Mesenteric fat pad (tissue), 1 donor: ENCODE measurements around the gene ACACA. TPM values are rescaled to one million over a fixed set of nuclear protein-coding genes. Genes with fewer than 3 reads are reported as not detected.
"Not testable (repeated sequence)": the region's sequence is repeated elsewhere in the genome, so short reads cannot be mapped to it uniquely, and the experiment has no call there.

Source experiments
- DNase-seq: peaks from one replicate; pipeline ENCODE4 v3.0.0-alpha.2; 2020; ENCODE audit warnings: low spot score
- long read RNA-seq: library from polyadenylated mRNA; unstranded; transcript quantifications from one replicate; pipeline ENCODE4 v2.0.0, GENCODE V29; 2020
- total RNA-seq: library from RNA; stranded (reverse); fragmentation: NEBNext Ultra II Directional; extraction: Animal tissue kit (Norgen Biotek cat#: 25700); gene quantifications from one replicate; pipeline ENCODE4 v1.2.1, GENCODE V29; 2021
- donor health status: DM: yes; HTN: yes; CAD: no.

ACACA gene
- total RNA-seq, result 59.1 TPM
- long read RNA-seq, partial matches to known transcripts, result 6 of 30 reads
- long read RNA-seq, other reads (novel, unspliced or antisense), result 24 of 30 reads

DNA sequence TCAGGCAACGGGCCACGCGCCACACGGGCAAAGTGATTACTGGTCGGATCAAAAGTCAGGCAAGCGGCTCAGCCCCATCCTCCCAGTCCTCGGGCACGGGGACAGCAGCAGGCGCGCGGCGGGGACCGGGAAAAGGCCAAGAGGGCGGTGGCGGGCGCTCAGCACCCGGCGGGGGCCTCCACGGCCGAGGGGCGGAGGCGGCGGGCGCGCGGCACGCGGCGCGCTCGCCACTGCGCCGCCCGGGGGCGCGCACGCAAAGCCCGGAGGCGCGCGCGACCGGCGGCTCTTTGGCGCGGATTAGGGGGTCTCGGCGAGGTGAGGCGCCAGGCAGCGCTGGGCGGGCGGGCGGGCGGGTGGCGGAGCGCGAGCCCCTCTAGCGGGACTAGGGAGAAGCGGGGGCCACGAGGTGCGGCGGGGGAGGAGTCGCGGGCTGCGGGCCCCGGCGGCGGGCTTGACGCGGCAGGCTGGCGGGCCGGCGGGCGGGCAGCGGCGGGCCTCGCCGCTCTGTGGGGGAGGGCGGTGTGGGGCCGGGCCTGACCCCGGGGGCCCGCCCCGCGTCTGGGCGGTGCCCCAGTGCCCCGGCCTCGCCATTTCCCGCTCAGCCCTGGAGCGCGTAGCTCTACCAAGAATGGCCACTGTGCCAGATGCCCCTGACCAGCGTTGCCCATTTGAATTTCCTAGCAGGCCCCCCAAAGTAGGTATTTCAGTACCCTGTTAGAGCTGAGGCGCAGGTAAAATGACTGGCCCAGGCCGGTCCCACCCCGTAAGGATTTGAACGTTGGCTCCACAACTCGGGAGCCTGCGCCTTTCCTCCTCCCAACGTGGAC, at the start of gene ACACA, which contains the start of gene TADA2A:
ACACA (minus strand) TSS at position 202 of the 827 bp plus-strand sequence. CDS start 537 bp downstream, outside the sequence.
TADA2A (plus strand) TSS at position 252 of the 827 bp plus-strand sequence. CDS start 4,480 bp downstream, outside the sequence.
- DNase-seq, result peak; percentile 93

DNA sequence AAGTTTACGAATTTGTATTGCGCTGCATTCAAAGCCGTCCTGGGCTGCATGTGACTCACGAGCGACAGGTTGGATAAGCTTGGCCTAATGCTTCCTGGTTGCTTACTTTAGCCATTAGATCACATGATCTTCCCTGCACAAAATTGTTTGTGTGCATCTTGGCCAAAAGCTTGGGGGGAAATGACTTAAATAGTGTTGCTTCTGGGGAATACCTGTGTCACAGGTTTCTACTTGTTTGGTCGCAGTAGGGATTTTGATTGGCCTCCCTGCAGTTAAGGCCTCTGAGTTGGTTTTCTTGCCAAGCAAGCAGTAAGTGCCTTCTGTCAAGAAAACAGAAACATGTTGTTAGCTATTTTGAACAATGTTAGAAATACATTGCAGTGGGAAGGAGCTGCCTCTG, 43.5 kb upstream of the ACACA start:
- DNase-seq, result no peak

DNA sequence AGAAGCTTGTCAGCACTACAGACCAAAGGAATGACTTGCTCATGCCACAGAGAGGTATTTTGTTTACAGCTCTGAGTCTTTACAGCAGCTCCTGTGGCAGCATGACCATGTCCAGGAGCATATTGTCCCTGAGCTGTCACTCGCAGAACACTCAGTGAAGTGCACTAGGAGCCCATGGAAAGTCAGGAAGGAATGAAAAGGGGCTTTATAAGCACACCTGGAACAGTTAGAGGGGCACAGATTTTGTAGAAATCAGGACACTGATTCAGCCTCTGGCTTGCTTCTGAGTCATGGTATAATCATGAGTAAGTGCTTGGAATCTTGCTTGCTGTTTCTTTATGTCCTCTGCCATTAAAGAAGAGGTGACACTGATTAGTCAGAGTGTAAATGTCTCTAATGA, 41.0 kb upstream of the ACACA start:
- no peak for DNase-seq

DNA sequence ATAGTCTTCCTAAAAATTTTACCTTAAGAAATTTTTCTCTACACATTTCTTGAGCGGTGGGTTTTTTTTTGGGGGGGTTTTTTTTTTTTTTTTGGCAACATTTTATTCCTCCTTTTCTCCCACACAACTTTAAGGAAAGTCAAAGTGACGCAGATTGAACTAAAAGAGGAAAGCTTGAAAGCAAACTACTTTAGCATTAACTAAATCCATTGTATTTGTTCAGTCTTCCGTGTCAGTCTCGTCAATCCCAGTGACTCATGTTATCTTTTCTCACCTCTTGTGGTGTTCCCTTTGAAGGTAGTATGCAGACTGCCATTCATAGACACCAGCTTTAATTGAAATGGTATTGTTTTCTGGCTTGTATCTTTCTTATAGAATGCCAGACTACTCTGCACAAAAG, 39.4 kb upstream of the ACACA start:
- DNase-seq, result no peak

DNA sequence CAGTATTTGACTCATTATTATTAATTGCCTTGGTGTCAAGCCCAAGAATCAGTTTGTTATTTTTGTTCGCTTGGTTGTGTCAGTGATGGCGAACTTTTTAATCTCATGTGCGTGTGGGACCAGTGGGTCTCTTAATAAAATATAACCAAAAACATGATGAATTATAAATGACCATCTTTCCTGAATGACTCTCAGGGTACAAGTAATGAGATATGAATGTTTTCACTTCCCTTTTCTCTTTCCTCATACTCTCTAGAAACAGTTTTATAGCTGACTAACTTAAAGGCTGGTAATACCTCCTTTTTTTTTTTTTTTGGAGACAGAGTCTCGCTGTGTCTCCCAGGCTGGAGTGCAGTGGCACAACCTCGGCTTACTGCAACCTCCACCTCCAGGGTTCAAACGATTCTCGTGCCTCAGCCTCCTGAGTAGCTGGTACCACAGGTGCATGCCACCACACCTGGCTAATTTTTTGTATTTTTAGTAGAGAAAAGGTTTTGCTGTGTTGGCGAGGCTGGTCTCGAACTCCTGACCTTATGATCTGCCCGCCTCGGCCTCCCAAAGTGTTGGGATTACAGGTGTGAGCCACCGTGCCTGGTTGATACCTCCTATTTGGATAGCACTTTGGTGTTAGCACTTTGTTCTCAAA, 34.9 kb upstream of the ACACA start:
- peak; percentile 39 for DNase-seq

DNA sequence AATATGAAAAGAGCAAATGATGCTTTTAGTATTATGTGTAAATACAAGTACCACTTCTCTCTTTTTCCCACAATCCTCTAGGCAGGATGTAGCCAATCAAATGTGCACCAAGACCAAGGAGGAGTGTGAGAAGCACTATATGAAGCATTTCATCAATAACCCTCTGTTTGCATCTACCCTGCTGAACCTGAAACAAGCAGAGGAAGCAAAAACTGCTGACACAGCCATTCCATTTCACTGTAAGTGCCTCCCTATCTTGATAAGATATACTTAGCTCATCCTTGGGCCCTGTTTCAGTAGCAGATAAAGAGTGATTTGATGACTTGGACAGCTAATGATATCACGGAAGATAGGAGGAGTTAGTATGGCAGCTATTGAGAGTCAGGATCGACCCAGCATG, 33.8 kb upstream of the ACACA start:
- DNase-seq, result no peak

DNA sequence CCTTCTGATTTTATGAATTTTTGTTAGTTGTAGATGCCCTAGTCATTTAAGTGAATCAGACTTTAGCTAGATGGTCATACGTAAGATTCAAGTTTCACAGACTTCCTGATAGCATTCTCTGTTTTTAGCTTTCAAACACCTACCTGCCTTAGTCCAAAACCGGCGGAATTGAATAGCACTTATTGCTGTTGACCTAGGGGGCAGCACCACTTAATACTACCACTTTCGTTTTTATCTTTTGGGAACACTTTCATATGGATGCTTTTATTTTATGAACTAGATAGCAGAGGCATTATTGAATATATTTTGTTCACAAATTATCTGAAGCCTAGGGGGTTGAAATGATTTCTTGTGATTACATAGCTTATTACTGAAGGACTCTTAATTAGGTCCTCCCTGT, 31.5 kb upstream of the ACACA start:
- DNase-seq, result no peak

DNA sequence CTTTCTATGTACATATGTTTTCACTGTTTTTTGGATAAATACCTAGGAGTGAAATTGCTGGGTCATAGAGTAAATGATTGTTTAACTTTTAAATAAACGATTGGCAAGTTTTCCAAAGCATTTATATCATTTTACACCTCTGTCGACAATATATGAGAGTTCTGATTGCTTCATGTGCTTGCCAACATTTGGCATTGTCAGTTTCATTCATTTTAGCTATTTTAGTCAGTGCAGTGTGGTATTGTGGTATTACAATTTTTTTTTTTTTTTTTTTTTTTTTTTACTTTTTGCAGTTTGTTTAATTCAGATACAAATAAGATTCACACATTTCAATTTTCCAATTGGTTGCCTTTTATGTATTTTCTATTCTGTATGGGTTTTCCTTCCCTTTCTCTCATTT, 26.0 kb upstream of the ACACA start:
- DNase-seq, result no peak

DNA sequence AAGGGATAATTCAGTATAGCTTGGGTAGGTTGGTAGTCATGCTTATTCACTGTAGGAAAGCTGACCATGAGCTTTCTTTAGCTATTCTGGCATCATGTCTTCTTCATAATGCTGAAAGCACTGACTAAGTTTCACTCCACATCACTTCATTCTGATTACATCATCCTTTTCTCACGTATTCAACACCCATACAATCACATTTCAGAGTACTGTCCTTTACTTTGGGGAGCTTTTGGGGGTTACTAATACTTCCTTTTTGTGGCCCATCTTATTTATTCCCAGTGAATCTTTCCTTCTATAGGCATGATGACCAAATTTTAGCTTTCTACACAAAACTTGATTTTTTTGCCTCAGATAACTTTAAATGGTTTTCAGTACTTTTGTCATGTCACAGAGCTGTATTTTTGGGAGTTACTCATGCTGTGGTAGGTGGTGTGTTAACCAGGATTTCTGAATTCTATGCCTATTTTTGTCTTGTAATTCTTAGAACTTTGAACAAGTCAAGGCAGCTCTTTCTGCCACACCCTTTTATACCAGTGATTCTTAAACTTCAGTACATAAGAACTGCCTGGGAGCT, 23.5 kb upstream of the ACACA start:
- DNase-seq, result no peak

DNA sequence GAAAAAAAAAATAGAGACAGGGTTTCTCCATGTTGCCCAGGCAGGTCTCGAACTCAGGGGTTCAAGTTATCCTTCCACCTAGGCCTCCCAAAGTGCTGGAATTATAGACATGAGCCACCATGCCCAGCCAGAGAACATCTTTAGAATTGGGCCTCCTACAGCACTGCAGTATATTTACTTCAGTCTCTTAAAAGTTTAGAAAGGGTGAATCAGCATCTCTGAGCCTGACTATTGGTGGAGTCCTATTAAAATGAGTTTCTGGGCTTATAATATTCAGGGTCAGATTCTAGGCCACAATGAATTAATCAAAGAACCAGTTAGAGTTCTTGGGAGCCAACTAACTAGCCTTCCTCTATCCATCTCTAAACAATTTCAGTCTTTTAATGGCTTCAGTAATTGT, 22.8 kb upstream of the ACACA start:
- DNase-seq, result no peak

DNA sequence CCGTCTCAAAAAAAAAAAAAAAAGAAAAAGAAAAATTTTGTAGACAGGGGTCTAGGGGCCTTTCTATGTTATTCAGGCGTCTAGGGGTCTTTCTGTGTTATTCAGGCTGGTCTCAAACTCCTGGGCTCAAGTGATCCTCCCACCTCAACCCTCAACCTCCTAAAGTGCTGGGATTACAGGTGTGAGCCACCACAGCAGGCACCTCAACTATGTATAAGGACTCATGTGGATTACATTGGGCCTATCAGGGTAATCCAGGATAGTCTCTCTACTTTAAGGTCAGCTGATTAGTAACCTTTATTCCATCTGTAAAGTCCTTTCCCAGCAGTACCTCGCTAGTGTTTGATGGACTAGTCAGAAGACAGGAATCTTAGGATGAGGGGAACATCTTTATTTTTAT, 22.4 kb upstream of the ACACA start:
- DNase-seq, result no peak

DNA sequence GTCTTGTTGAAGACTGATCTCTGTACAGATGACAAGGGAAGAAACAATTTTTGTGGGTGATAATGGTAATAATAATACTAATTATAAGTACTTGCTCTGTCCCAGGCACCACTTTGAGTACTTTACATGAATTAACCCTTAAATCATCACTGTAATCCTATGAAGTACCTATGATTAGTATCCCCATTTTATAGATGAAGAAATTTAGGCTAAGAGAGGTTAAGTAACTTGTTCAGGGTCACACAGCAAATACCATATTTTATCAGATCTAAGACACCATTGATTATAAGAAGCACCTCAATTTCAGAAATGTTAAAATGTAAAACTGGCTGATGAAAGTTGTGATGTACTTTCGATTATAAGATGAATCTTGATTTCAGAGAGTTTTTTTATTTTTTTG, 18.6 kb upstream of the ACACA start:
- DNase-seq, result no peak

DNA sequence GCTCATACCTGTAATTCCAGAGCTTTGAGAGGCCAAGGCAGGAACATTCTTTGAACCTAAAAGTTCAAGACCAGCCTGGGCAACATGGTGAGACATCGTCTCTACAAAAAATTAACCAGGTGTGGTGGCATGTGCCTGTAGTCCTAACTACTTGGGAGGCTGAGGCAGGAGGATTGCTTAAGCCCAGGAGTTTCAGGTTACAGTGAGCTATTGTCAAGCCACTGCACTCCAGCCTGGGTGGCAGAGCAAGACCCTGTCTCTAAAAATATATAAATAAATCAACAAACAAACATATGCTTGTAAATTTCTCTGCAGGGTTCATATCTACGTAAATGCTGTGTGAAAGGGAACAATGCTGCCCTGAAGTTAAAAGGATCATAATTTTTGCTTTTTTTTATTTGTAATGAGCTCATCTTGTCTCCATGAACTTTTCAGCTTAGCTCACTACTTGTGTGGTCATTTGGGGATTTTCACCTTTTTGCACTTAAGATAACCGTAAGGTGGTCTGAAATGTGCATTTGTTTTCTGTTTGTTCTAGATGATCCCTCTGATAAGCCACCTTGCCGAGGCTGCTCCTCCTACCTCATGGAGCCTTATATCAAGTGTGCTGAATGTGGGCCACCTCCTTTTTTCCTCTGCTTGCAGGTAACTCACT, 16.5 kb upstream of the ACACA start:
- DNase-seq, result no peak

DNA sequence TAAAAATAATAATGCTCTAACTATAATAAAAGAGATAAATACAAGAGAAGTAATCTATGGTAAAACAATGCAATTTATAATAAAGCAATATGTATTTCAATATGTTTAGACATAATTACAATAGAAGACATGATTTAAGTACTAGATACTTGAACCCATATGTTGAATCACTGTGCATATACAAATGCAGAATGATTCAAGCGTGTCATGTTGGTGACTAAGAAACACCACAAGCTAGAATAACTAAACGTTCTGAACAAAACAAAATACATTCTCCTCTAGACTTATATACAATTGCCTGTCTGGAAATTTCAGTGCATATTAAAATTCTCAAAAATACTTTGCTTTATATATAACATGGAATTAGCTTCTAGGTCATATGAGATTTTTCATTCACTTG, 11.2 kb upstream of the ACACA start:
- no peak for DNase-seq

DNA sequence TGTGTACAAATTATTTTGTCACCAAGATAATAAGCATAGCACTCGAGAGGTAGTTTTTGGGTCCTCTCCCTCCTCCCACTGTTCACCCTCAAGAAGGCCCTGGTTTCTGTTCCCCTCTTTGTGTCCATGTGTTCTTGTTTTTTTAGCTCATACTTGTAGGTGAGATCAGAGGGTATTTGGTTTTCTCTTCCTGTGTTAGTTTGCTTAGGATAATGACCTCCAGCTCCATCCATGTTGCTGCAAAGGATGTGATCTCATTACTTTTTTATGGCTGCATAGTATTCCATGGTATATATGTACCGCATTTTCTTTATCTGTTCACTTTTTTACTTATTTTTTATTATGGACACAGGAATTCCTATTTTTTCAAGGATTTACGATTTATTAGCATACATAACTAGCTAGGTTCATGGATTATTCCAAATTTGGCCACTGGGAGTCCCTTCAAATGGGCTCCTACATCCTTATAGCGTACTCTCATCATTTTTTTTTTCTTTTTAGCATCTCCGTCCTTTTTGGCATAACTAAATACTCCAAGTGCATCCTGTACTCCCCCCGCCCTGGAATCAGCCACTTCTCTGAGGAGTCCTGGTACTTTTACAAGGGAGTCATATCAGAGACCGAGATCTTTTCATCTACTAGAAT, 7.4 kb upstream of the ACACA start:
- DNase-seq, result no peak

DNA sequence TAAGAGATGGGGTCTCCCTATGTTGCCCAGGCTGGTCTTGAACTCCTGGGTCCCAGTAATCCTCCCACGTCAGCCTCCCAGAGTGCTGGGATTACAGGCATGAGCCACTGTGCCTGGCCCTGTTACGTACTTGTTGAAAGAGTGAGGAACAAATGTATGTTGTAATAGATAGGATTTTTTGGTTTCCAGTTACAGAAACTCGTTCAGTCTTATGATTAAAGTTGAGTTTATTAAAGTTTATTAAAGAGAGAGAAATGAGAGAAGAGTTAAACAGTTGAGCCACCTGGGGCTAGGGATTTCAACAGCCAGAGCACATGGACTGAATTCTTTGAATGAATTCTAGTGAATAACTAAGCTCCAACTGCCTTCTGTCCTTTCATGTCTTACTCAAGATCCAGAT, 3.7 kb upstream of the ACACA start:
- DNase-seq, result no peak

DNA sequence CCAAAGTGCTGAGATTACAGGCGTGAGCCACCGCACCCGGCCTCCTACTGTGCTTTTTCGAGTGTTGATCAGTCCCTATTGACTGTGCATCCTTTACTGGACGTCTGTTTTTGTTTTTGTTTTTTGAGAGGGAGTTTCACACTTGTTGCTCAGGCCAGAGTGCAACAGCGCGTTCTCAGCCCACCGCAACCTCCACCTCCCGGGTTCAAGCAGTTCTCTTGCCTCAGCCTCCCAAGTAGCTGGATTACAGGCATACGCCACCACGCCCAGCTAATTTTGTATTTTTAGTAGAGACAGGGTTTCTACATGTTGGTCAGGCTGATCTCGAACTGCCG, 1.5 kb upstream of the ACACA start:
- not testable (repeated sequence) for DNase-seq

DNA sequence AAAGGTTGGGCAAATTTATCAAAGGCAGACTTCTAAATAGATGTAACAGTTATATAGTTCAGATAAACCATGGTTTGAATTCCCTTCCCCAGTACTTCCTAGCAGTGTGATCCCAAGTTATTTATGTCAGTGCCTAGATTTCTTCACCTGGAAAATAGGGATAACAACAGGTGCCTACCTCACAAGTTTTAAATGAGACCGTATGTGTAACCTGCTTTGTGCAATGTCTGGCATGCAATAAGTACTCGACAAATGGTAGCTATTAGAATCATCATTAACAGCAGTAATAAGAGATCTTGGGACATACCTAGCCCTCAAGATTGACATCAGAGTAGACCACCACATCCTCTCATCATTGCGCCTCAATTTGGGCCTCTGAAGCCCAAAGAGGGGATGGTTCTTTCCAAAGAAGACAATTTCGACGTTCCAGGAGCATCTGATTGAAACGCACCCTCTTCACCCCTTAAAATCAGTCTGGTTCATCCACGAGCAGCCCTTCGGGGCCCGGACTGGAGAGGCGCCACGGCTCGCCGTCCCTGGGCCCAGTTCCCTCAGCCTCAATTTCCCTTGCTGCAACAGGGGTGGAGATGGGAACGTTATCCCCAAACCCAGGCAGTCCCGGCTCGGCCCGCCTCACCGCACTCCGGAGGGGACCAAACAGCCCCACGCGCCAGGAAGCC, 541 bp downstream of the ACACA start:
- DNase-seq, result no peak

DNA sequence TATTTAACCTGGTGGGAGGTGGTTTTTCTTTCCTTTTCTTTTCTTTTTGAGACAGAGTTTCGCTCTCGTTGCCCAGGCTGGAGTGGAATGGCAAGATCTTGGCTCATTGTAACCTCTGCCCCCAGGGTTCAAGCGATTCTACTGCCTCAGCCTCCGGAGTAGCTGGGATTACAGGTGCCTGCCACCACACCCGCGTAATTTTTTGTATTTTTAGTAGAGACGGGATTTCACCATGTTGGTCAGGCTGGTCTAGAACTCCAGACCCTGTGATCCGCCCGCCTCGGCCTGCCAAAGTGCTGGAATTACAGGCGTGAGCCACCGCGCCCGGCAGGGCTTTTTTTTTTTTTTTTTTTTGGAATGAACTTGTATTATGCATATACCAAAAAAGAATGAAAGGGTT, 1.1 kb downstream of the ACACA start:
- not testable (repeated sequence) for DNase-seq

DNA sequence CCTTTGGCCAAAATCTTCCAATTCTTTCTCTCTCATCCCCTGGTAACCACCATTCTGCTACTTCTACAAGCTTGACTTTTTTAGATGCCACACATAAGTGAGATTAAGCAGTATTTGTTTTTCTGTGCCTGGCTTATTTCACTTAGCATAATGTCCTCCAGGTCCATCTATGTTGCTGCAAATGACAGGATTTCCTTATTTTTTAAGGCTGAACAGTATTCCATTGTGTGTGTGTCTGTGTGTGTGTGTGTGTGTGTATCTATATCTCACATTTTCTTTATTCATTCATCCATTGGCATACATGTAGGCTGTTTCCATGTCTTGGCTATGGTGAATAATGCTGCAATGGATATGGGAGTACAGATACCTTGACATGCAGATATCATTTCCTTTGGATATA, 6.1 kb downstream of the ACACA start:
- no peak for DNase-seq
